HCT116 (cell line): ENCODE measurements around the gene RAC2. TPM values are rescaled to one million over a fixed set of nuclear protein-coding genes. Genes with fewer than 3 reads are reported as not detected.
A peak's percentile ranks its signal among the peaks of the same experiment; 100 is the strongest.

Experiments used
- ATAC-seq: fragments of 200-7000 bp; cut with Tn5 transposase; 2 replicates; pipeline ENCODE4 v1.9.1; 2020; ENCODE audit warnings: mild to moderate bottlenecking, moderate library complexity
- BruUV-seq: library from RNA; stranded (reverse); fragments of 400-500 nt; replicated peaks from 2 replicates; lab custom pipeline; 2021; lab: Mats Ljungman, UMichigan
- CTCF ChIA-PET: fragments of 300-600 bp; sonication (Branson Sonifier 250); formaldehyde crosslinking; loops from one replicate; lab custom pipeline; 2021; ENCODE audit warnings: antibody characterized with exemption; lab: Charles Lee
- POLR2A ChIA-PET: fragments of 300-600, 350-600 bp; sonication (Branson Sonifier 250); formaldehyde crosslinking; loops from one replicate; lab custom pipeline; 2021; ENCODE audit warnings: antibody characterized with exemption; lab: Charles Lee
- RAD21 ChIA-PET, 2 experiments: fragments of 300-600 bp; sonication (Branson Sonifier 250); formaldehyde crosslinking; loops; one replicate each; lab custom pipeline; 2023; ENCODE audit warnings: low total read pairs in 2 of 2; ENCODE audit not compliant: uncharacterized antibody in 2 of 2, unreplicated experiment in 2 of 2, low non-redundant PET in 1 of 2; lab: Charles Lee
- DNase-seq: peaks from one replicate; pipeline ENCODE4 v3.0.0-alpha.2; 2010; ENCODE audit warnings: low read depth, low spot score
- H2AFZ ChIP-seq: fragments of 200-600 bp; shearing (Covaris generic), sonication (generic); 2 replicates; pipeline ENCODE4 v1.6.1; 2017; ENCODE audit warnings: low read depth, mixed run types, mixed read lengths, antibody characterized with exemption, low read length; ENCODE audit not compliant: poor library complexity, severe bottlenecking
- H3K27ac ChIP-seq: 2 replicates; pipeline ENCODE4 v1.5.1; 2012; ENCODE audit warnings: low read depth, low read length
- H3K27me3 ChIP-seq: fragments of 200-600 bp; sonication (generic); 2 replicates; pipeline ENCODE4 v1.6.1; 2016; ENCODE audit warnings: mixed run types, low read length, mixed read lengths; ENCODE audit not compliant: insufficient read depth
- H3K36me3 ChIP-seq, 2 experiments: fragments of 200-500 bp in 1 of 2; fragments of 200-600 bp in 1 of 2; sonication (Bioruptor generic) in 1 of 2; sonication (generic) in 1 of 2; 2 replicates each; pipeline versions ENCODE4 v1.5.1 to v1.6.1; 2014 to 2016; ENCODE audit warnings: low read length in 2 of 2, inconsistent platforms in 1 of 2, mixed read lengths in 1 of 2, mixed run types in 1 of 2; ENCODE audit not compliant: insufficient read depth in 2 of 2, control insufficient read depth in 1 of 2
- H3K4me1 ChIP-seq, 2 experiments: fragments of 200-600 bp in 1 of 2; sonication (generic) in 1 of 2; 2 replicates each; pipeline versions ENCODE4 v1.5.1 to v1.6.1; 2012 to 2017; ENCODE audit warnings: low read length in 2 of 2, inconsistent platforms in 1 of 2, mild to moderate bottlenecking in 1 of 2, mixed read lengths in 1 of 2, mixed run types in 1 of 2, moderate library complexity in 1 of 2; ENCODE audit not compliant: insufficient read depth in 2 of 2, control insufficient read depth in 1 of 2
- H3K4me2 ChIP-seq: fragments of 200-600 bp; sonication (generic); 2 replicates; pipeline ENCODE4 v1.6.1; 2017; ENCODE audit warnings: mixed run types, low read length, mixed read lengths
- H3K4me3 ChIP-seq, 2 experiments: fragments of 200-600 bp in 1 of 2; sonication (generic) in 1 of 2; replicated peaks in 1 of 2; 2 replicates each; pipeline ENCODE4 v1.5.1; 2011 to 2016; ENCODE audit warnings: low read length in 2 of 2, control low read depth in 1 of 2, low read depth in 1 of 2, mild to moderate bottlenecking in 1 of 2, mixed read lengths in 1 of 2, mixed run types in 1 of 2
- H3K79me2 ChIP-seq: fragments of 200-600 bp; sonication (generic); 2 replicates; pipeline ENCODE4 v1.6.1; 2017; ENCODE audit warnings: mild to moderate bottlenecking, mixed run types, low read length, moderate library complexity, mixed read lengths; ENCODE audit not compliant: insufficient read depth
- H3K9ac ChIP-seq: fragments of 200-600 bp; sonication (generic); 2 replicates; pipeline ENCODE4 v1.6.1; 2016; ENCODE audit warnings: low read length, mixed read lengths
- H3K9me2 ChIP-seq: fragments of 200-600 bp; sonication (generic), shearing (Covaris generic); 2 replicates; pipeline ENCODE4 v1.6.1; 2017; ENCODE audit warnings: mixed run types, mild to moderate bottlenecking, moderate library complexity; ENCODE audit not compliant: insufficient read depth
- H3K9me3 ChIP-seq, 2 experiments: fragments of 200-500 bp in 1 of 2; fragments of 200-600 bp in 1 of 2; sonication (Bioruptor generic) in 1 of 2; sonication (generic) in 1 of 2; 2 replicates each; pipeline ENCODE4 v1.6.1; 2014 to 2017; ENCODE audit warnings: low read length in 2 of 2, mixed read lengths in 2 of 2, inconsistent platforms in 1 of 2, low read depth in 1 of 2, mild to moderate bottlenecking in 1 of 2, mixed run types in 1 of 2, moderate library complexity in 1 of 2; ENCODE audit not compliant: control insufficient read depth in 1 of 2, insufficient read depth in 1 of 2
- H4K20me1 ChIP-seq: fragments of 200-600 bp; sonication (generic), shearing (Covaris generic); 2 replicates; pipeline ENCODE4 v1.6.1; 2017; ENCODE audit warnings: mixed run types, mild to moderate bottlenecking, moderate library complexity; ENCODE audit not compliant: insufficient read depth
- ATF3 ChIP-seq: IDR thresholded peaks from 2 replicates; pipeline ENCODE4 v1.6.1; 2012
- CBX3 ChIP-seq: IDR thresholded peaks from 2 replicates; pipeline ENCODE4 v1.6.1; 2012; ENCODE audit warnings: low read depth
- CTCF ChIP-seq, 3 experiments: fragments of 200-600 bp in 1 of 3; sonication (generic) in 1 of 3; IDR thresholded peaks in 2 of 3; conservative IDR thresholded peaks in 1 of 3; 2 replicates each; pipeline ENCODE4 v1.5.1; 2012 to 2017; ENCODE audit warnings: low read depth in 2 of 3, low read length in 2 of 3, antibody characterized with exemption in 1 of 3, borderline replicate concordance in 1 of 3, control low read depth in 1 of 3, mild to moderate bottlenecking in 1 of 3, mixed read lengths in 1 of 3, mixed run types in 1 of 3, moderate library complexity in 1 of 3; ENCODE audit not compliant: insufficient read depth in 1 of 3
- EZH2phosphoT487 ChIP-seq: fragments of 200-600 bp; IDR thresholded peaks from 2 replicates; pipeline ENCODE4 v1.6.1; 2018; ENCODE audit warnings: antibody characterized with exemption, borderline replicate concordance
- POLR2AphosphoS5 ChIP-seq: IDR thresholded peaks from 2 replicates; pipeline ENCODE4 v1.6.1; 2011; ENCODE audit warnings: mild to moderate bottlenecking, low read depth, low read length, moderate library complexity
- RAD21 ChIP-seq: IDR thresholded peaks from 2 replicates; pipeline ENCODE4 v1.6.1; 2012; ENCODE audit warnings: low read depth, mild to moderate bottlenecking
- ZFX ChIP-seq: fragments of 450-650 bp; IDR thresholded peaks from 2 replicates; pipeline ENCODE4 v1.6.1; 2017
- intact Hi-C: fragments of 100-400 bp; cut with micrococcal nuclease; formaldehyde crosslinking; loops from 2 replicates; pipeline ENCODE4 v1.10.0; 2022
- total RNA-seq: library from RNA; stranded (reverse); gene quantifications from one replicate; pipeline ENCODE4 v1.2.1, GENCODE V29; 2021; ENCODE audit not compliant: unreplicated experiment
- TF ChIP-seq, protein P1 (sequence below): IDR thresholded peaks from 2 replicates; pipeline ENCODE4 v1.6.1; 2012
- TF ChIP-seq, protein P2 (sequence below): IDR thresholded peaks from 2 replicates; pipeline ENCODE4 v1.6.1; 2011; ENCODE audit warnings: mild to moderate bottlenecking, low read length, moderate library complexity; ENCODE audit not compliant: insufficient replicate concordance; ENCODE audit errors: extremely low read depth

Gene RAC2
- total RNA-seq, 1 experiment from 2014 or later, result 62.0 TPM

GRCh38 chr22:37291559-37292298 lies 47.7 kb upstream of the RAC2 start:
- ChIA-PET CTCF (no interaction called here), RAD21 (no interaction called here), POLR2A (no interaction called here)
- TF ChIP-seq CTCF (IDR thresholded peaks at IDR 0.05 in 2 of 3, conservative IDR thresholded peaks at IDR 0.05 in 1 of 3; ENCODE audit: borderline replicate concordance in 1 of 3, insufficient read depth in 1 of 3, low read depth in 2 of 3, low read length in 2 of 3), result no peak
- TF ChIP-seq RAD21, result no peak
- TF ChIP-seq, protein P1, sequence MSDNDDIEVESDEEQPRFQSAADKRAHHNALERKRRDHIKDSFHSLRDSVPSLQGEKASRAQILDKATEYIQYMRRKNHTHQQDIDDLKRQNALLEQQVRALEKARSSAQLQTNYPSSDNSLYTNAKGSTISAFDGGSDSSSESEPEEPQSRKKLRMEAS, result no peak
- TF ChIP-seq POLR2AphosphoS5, result no peak
- TF ChIP-seq EZH2phosphoT487, result no peak
- no peak overlapping the region for H3K4me3 ChIP-seq
- no peak overlapping the region for H2AFZ ChIP-seq
- no peak overlapping the region for H3K9ac ChIP-seq
- ATAC-seq (no peak), DNase-seq (no peak)
- H3K4me1 ChIP-seq, result peaks cover 12 to 32% of the 10 kb centered on the region in 2 experiments; a peak in 3 of 4 replicates
- H3K27ac ChIP-seq, result no peak overlapping the region
- intact Hi-C loops, result no loop called here
- H4K20me1 ChIP-seq, result no peaks in the 10 kb centered on the region
- H3K9me3 ChIP-seq, result peaks cover 0 to 9% of the 10 kb centered on the region in 2 experiments; a peak in 1 of 4 replicates
- no peaks in the 10 kb centered on the region for H3K79me2 ChIP-seq
- no peak overlapping the region for H3K4me2 ChIP-seq
- no peaks in the 10 kb centered on the region for H3K9me2 ChIP-seq
- no peaks in the 10 kb centered on the region for H3K27me3 ChIP-seq
- no peaks in the 10 kb centered on the region for H3K36me3 ChIP-seq
- BruUV-seq, result no TSS peak

DNA sequence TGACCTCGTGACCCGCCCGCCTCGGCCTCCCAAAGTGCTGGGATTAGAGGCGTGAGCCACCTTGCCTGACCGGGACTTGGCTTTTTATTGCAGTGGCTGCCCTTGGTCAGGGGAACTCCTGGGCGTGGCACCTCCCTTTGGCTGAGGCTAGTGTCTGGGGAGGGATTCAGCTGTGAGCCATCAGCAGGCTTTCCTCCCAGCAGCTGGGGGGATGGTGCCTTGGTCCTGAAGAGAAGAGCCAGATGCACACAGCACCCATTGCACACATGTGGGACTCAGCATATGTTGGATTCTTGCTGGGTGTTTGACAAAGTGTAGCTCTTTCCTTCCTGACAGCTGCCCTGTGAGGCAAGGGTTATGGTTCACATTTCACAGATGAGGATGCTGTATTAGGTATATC lies 46.7 kb upstream of the RAC2 start:
- H3K9me2 ChIP-seq, result no peaks in the 10 kb centered on the region
- intact Hi-C loops, result no loop called here
- H3K27ac ChIP-seq, result no peak overlapping the region
- CTCF ChIA-PET, result no interaction called here
- no peak for DNase-seq
- TF ChIP-seq, protein P2, sequence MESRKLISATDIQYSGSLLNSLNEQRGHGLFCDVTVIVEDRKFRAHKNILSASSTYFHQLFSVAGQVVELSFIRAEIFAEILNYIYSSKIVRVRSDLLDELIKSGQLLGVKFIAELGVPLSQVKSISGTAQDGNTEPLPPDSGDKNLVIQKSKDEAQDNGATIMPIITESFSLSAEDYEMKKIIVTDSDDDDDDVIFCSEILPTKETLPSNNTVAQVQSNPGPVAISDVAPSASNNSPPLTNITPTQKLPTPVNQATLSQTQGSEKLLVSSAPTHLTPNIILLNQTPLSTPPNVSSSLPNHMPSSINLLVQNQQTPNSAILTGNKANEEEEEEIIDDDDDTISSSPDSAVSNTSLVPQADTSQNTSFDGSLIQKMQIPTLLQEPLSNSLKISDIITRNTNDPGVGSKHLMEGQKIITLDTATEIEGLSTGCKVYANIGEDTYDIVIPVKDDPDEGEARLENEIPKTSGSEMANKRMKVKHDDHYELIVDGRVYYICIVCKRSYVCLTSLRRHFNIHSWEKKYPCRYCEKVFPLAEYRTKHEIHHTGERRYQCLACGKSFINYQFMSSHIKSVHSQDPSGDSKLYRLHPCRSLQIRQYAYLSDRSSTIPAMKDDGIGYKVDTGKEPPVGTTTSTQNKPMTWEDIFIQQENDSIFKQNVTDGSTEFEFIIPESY, result no peak
- TF ChIP-seq ATF3, result no peak
- no peak for TF ChIP-seq ZFX
- TF ChIP-seq CBX3, result no peak
- TF ChIP-seq, protein P1, result no peak
- no peak for TF ChIP-seq POLR2AphosphoS5
- H3K4me1 ChIP-seq, result peaks cover 12 to 29% of the 10 kb centered on the region in 2 experiments; a peak in 3 of 4 replicates
- H3K9me3 ChIP-seq, result peaks cover 0 to 9% of the 10 kb centered on the region in 2 experiments; a peak in 1 of 4 replicates
- no peak for ATAC-seq
- RAD21 ChIA-PET, result no interaction called here
- H4K20me1 ChIP-seq, result no peaks in the 10 kb centered on the region
- H3K79me2 ChIP-seq, result no peaks in the 10 kb centered on the region
- POLR2A ChIA-PET, result interaction anchor here (0.9 kb wide), 1 partner anchor 12 kb away, joined by 3 read pairs; no protein-coding TSS in a partner anchor
- BruUV-seq, result no TSS peak
- H2AFZ ChIP-seq, result no peak overlapping the region
- H3K36me3 ChIP-seq, result no peaks in the 10 kb centered on the region
- H3K27me3 ChIP-seq, result no peaks in the 10 kb centered on the region
- no peak overlapping the region for H3K4me3 ChIP-seq
- no peak overlapping the region for H3K9ac ChIP-seq
- peak overlapping the region; percentile 24 for H3K4me2 ChIP-seq
